Common myeloid progenitor, CD34-positive (primary cell): Measurements from ENCODE around the gene EPS8L1.
"Not testable (repeated sequence)": the region's sequence is repeated elsewhere in the genome, so short reads cannot be mapped to it uniquely, and the experiment has no call there.

ENCODE experiments used
- CTCF ChIA-PET: fragments of 350-600 bp; sonication (Branson Sonifier 250); formaldehyde crosslinking; loops from one replicate; lab custom pipeline; 2021; ENCODE audit warnings: antibody characterized with exemption; lab: Charles Lee
- POLR2A ChIA-PET: fragments of 350-600 bp; sonication (Branson Sonifier 250); formaldehyde crosslinking; loops from one replicate; lab custom pipeline; 2021; ENCODE audit warnings: antibody characterized with exemption; lab: Charles Lee
- DNase-seq, 3 donors: peaks; one replicate each; pipeline versions ENCODE4 v3.0.0 to v3.0.0-alpha.2; 2013
- H3K27ac ChIP-seq, 2 experiments: 1 replicate in 1 of 2; 2 replicates in 1 of 2; pipeline ENCODE4 v1.7.0; 2013; ENCODE audit warnings: inconsistent platforms in 2 of 2, low read length in 2 of 2, mild to moderate bottlenecking in 2 of 2, low read depth in 1 of 2, moderate library complexity in 1 of 2; ENCODE audit not compliant: severe bottlenecking in 2 of 2, insufficient read depth in 1 of 2, poor library complexity in 1 of 2
- H3K27me3 ChIP-seq, 5 experiments: replicated peaks in 2 of 5; 1 replicate in 3 of 5; 2 replicates in 2 of 5; pipeline versions ENCODE4 v1.6.1 to v1.7.0; 2013; ENCODE audit warnings: low read length in 4 of 5, mild to moderate bottlenecking in 2 of 5, moderate library complexity in 2 of 5, inconsistent platforms in 1 of 5; ENCODE audit not compliant: insufficient read depth in 5 of 5, control insufficient read depth in 4 of 5
- H3K36me3 ChIP-seq, 4 experiments: 1 replicate in 2 of 4; 2 replicates in 2 of 4; pipeline versions ENCODE4 v1.6.1 to v1.7.0; 2013; ENCODE audit warnings: low read length in 3 of 4, control low read depth in 1 of 4, mild to moderate bottlenecking in 1 of 4; ENCODE audit not compliant: control insufficient read depth in 4 of 4, insufficient read depth in 4 of 4
- H3K4me1 ChIP-seq, 4 experiments: 1 replicate in 3 of 4; 2 replicates in 1 of 4; pipeline versions ENCODE4 v1.6.1 to v1.7.1; 2013; ENCODE audit warnings: low read length in 3 of 4, mild to moderate bottlenecking in 3 of 4, control low read depth in 1 of 4, inconsistent platforms in 1 of 4, moderate library complexity in 1 of 4; ENCODE audit not compliant: control insufficient read depth in 4 of 4, insufficient read depth in 4 of 4; ENCODE audit errors: control extremely low read depth in 1 of 4
- H3K4me3 ChIP-seq, 7 experiments: 1 replicate in 4 of 7; 2 replicates in 3 of 7; pipeline versions ENCODE4 v1.5.1 to v1.7.0; 2013; ENCODE audit warnings: mild to moderate bottlenecking in 7 of 7, low read length in 6 of 7, moderate library complexity in 6 of 7, inconsistent platforms in 2 of 7, low read depth in 2 of 7, control low read depth in 1 of 7; ENCODE audit not compliant: insufficient read depth in 4 of 7, control insufficient read depth in 1 of 7; ENCODE audit errors: extremely low read depth in 1 of 7
- H3K9me3 ChIP-seq, 5 experiments: 1 replicate in 4 of 5; 2 replicates in 1 of 5; pipeline versions ENCODE4 v1.6.1 to v1.7.1; 2013; ENCODE audit warnings: low read length in 4 of 5, mild to moderate bottlenecking in 2 of 5, inconsistent platforms in 1 of 5, low read depth in 1 of 5, moderate library complexity in 1 of 5; ENCODE audit not compliant: control insufficient read depth in 4 of 5, insufficient read depth in 2 of 5; ENCODE audit errors: control extremely low read depth in 1 of 5
- WGBS: methylation state at CpG from one replicate; pipeline ENCODE4 v1.1.5; 2013; ENCODE audit not compliant: insufficient coverage; 5-methylcytosine and 5-hydroxymethylcytosine counted together

The EPS8L1 gene

GRCh38 chr19:55032976-55033643 lies 42.6 kb upstream of the EPS8L1 start:
- peaks cover 0 to 11% (median 2%) of the 10 kb centered on the region in 4 experiments for H3K4me1 ChIP-seq
- DNase-seq, H3K4me3 ChIP-seq, POLR2A ChIA-PET, H3K9me3 ChIP-seq, H3K27me3 ChIP-seq, H3K36me3 ChIP-seq, CTCF ChIA-PET, H3K27ac ChIP-seq: not testable (repeated sequence)
- 91% methylated on average over 16 of the region's 70 CpGs for WGBS

- POLR2A ChIA-PET = no interaction called here
- DNase-seq = no peak
- H3K9me3 ChIP-seq = no peaks in the 10 kb centered on the region
- CTCF ChIA-PET = interaction anchor here (0.6 kb wide), 1 partner anchor 151 kb away, joined by 3 read pairs; no protein-coding TSS in a partner anchor
- no peaks in the 10 kb centered on the region for H3K36me3 ChIP-seq
- H3K27me3 ChIP-seq = no peaks in the 10 kb centered on the region
- WGBS = 100% methylated on average over 6 of the region's 13 CpGs
- peaks cover 0 to 6% (median 2%) of the 10 kb centered on the region in 4 experiments for H3K4me1 ChIP-seq
- H3K4me3 ChIP-seq = no peak overlapping the region
- H3K27ac ChIP-seq = no peak overlapping the region
Measured at GRCh38 chr19:55034751-55035150, 40.9 kb upstream of the EPS8L1 start.

GRCh38 chr19:55036058-55036457 lies 39.6 kb upstream of the EPS8L1 start:
- Histone ChIP-seq H3K4me1 (peaks cover 0 to 8% (median 2%) of the 10 kb centered on the region in 4 experiments), H3K36me3 (no peaks in the 10 kb centered on the region), H3K9me3 (no peaks in the 10 kb centered on the region), H3K4me3 (no peak overlapping the region), H3K27ac (no peak overlapping the region), H3K27me3 (no peaks in the 10 kb centered on the region)
- ChIA-PET POLR2A (no interaction called here), CTCF (no interaction called here)
- no peak for DNase-seq
- no CpG with 5 or more reads among the region's 2 CpGs for WGBS

GRCh38 chr19:55037603-55038002 lies 38.1 kb upstream of the EPS8L1 start:
- 100% methylated on average over 2 of the region's 6 CpGs for WGBS
- ChIA-PET CTCF (interaction anchor here (0.6 kb wide), 1 partner anchor 21 kb away, joined by 3 read pairs; no protein-coding TSS in a partner anchor), POLR2A (interaction anchor here (0.6 kb wide), 1 partner anchor 119 kb away, joined by 3 read pairs; no protein-coding TSS in a partner anchor)
- peaks cover 4 to 23% (median 17%) of the 10 kb centered on the region in 4 experiments for H3K4me1 ChIP-seq
- H3K27me3 ChIP-seq, H3K36me3 ChIP-seq, H3K4me3 ChIP-seq, H3K9me3 ChIP-seq, DNase-seq: not testable (repeated sequence)
- H3K27ac ChIP-seq = peak overlapping the region in 1 of 2 experiments; percentile 35

GRCh38 chr19:55040654-55041053 lies 35.0 kb upstream of the EPS8L1 start:
- not testable (repeated sequence) for DNase-seq, H3K27me3 ChIP-seq

GRCh38 chr19:55041244-55041626 lies 34.4 kb upstream of the EPS8L1 start:
- H3K36me3 ChIP-seq = peaks cover 0 to 22% (median 18%) of the 10 kb centered on the region in 4 experiments
- H3K4me1 ChIP-seq = peaks cover 4 to 29% (median 21%) of the 10 kb centered on the region in 4 experiments
- no peak overlapping the region for H3K27ac ChIP-seq
- DNase-seq = no peak
- POLR2A ChIA-PET = interaction anchor here (0.7 kb wide), 1 partner anchor 51 kb away, joined by 4 read pairs; no protein-coding TSS in a partner anchor
- H3K27me3 ChIP-seq = peaks cover 0 to 1% (median 0%) of the 10 kb centered on the region in 5 experiments
- CTCF ChIA-PET = no interaction called here
- 83% methylated on average over 10 of the region's 10 CpGs for WGBS
- H3K4me3 ChIP-seq = peak overlapping the region in 4 of 7 experiments; percentile 36 to 72 (median 59)
- H3K9me3 ChIP-seq = no peaks in the 10 kb centered on the region

More at GRCh38 chr19:55040654-55041053, 35.0 kb upstream of the EPS8L1 start:
- WGBS = 56% methylated on average over 2 of the region's 12 CpGs
- H3K27ac ChIP-seq, H3K4me3 ChIP-seq, POLR2A ChIA-PET, CTCF ChIA-PET, H3K9me3 ChIP-seq: not testable (repeated sequence)
- Histone ChIP-seq H3K36me3 (peaks cover 0 to 22% (median 18%) of the 10 kb centered on the region in 4 experiments), H3K4me1 (peaks cover 4 to 29% (median 21%) of the 10 kb centered on the region in 4 experiments)
